Astrocyte of the spinal cord (primary cell): ENCODE data around the gene BFSP2.

Source experiments
- DNase-seq: peaks from one replicate; pipeline ENCODE4 v3.0.0; 2011; ENCODE audit warnings: low read depth, low spot score
- H3K4me3 ChIP-seq: 2 replicates; pipeline ENCODE4 v1.5.1; 2011; ENCODE audit warnings: low read depth, mild to moderate bottlenecking, low read length, moderate library complexity
- in situ Hi-C: cut with HindIII; loops from 2 replicates; pipeline ENCODE4 v1.10.0; 2017; ENCODE audit warnings: low sequenced_read_pairs
- TF ChIP-seq, protein P1 (sequence below): IDR thresholded peaks from 2 replicates; pipeline ENCODE4 v1.5.1; 2012; ENCODE audit warnings: low read depth, mild to moderate bottlenecking, low read length, inconsistent platforms

BFSP2 gene

DNA sequence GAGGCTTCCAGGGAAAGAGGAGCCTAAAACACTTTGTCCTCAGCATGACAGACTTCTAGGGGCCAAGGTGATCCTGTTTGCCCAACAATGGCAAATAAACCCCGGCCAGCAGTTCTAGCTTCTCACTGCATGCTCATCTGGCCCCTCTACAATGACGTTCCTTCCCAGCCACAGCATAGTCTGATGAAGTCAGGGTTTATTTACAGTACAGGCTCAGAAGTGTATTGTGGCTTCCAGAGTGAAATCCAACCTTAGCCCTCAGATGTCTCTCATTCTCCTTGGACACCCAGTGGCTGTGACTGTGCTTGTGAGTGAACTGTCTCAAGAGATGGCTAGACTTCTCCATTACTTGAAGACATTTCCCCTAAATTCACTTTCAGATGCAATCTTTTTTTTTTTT lies 40.8 kb downstream of the BFSP2 start:
- TF ChIP-seq, protein P1, sequence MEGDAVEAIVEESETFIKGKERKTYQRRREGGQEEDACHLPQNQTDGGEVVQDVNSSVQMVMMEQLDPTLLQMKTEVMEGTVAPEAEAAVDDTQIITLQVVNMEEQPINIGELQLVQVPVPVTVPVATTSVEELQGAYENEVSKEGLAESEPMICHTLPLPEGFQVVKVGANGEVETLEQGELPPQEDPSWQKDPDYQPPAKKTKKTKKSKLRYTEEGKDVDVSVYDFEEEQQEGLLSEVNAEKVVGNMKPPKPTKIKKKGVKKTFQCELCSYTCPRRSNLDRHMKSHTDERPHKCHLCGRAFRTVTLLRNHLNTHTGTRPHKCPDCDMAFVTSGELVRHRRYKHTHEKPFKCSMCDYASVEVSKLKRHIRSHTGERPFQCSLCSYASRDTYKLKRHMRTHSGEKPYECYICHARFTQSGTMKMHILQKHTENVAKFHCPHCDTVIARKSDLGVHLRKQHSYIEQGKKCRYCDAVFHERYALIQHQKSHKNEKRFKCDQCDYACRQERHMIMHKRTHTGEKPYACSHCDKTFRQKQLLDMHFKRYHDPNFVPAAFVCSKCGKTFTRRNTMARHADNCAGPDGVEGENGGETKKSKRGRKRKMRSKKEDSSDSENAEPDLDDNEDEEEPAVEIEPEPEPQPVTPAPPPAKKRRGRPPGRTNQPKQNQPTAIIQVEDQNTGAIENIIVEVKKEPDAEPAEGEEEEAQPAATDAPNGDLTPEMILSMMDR, result no peak
- H3K4me3 ChIP-seq, result no peak overlapping the region
- in situ Hi-C loops, result no loop called here
- peak; percentile 30 for DNase-seq

DNA sequence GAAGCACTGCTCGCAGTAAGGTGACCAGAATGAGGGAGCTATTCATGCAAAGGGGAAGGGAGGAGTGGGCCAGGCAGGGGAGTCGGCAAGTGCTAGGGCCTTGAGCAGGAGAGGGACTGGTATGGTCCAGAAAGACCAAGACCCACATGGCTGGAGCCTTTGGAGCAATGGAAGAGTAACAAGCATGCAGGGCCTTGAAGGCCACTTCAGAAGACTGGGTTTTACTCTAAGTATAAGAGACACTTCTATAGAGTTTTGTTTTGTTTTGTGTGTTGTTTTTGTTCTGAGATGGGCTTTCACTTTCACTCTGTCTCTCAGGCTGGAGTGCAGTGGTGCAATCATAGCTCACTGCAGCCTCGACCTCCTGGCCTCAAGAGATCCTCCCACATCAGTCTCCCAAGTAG lies 42.0 kb downstream of the BFSP2 start:
- in situ Hi-C loops, result no loop called here
- no peak for DNase-seq
- no peak overlapping the region for H3K4me3 ChIP-seq
- TF ChIP-seq, protein P1, result no peak

- in situ Hi-C loops, result no loop called here
- no peak overlapping the region for H3K4me3 ChIP-seq
- TF ChIP-seq, protein P1, result no peak
- no peak for DNase-seq
These were observed 42.7 kb downstream of the BFSP2 start for GRCh38 chr3:133442518-133442917.

GRCh38 chr3:133443649-133444422 lies 44.0 kb downstream of the BFSP2 start:
- in situ Hi-C loops, result no loop called here
- TF ChIP-seq, protein P1, result peak; percentile 17
- peak; percentile 49 for DNase-seq
- H3K4me3 ChIP-seq, result no peak overlapping the region

DNA sequence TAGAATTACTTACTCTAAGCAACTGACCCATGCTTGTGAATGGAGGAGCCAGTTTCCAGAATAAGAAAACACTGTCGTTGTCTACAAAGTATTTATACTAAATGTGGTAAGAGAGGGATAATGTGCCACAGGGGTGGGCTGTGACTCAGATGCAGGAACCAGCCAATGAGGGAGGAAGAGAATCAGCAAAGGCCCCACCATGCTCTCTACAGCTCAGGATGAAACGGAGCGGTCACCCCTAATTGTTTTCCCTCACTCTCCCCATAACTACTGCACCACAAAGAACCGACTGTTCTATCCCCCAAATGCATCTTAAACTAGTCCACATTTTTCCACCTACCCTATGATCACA lies 44.5 kb downstream of the BFSP2 start:
- in situ Hi-C loops, result no loop called here
- H3K4me3 ChIP-seq, result no peak overlapping the region
- no peak for DNase-seq
- TF ChIP-seq, protein P1, result no peak

DNA sequence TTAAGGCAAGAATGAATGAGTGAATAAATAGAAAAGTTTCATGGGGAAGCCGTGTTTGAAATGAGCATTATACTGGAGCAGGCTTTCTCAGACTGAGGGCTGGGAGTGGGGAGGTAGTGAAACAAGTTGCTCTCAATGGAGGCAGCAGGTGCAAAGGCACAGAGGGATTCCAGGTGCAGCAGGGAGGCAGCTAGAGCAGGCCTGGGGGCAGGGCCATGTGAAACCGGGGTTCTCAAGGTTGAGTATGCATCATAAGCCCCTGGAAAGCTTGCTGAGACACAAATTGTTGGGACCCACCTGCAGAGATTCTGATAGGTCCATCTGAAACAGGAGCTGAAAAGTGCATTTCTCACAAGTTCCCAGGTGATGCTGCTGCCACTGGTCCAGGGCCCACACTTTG lies 45.3 kb downstream of the BFSP2 start:
- no peak overlapping the region for H3K4me3 ChIP-seq
- TF ChIP-seq, protein P1, result no peak
- DNase-seq, result no peak
- in situ Hi-C loops, result no loop called here
